Hepatocyte (in vitro differentiated cells): ENCODE data around the gene CTBP2. TPM values are rescaled to one million over a fixed set of nuclear protein-coding genes. Genes with fewer than 3 reads are reported as not detected.
A peak's percentile ranks its signal among the peaks of the same experiment; 100 is the strongest.

ENCODE experiments used
- DNase-seq: peaks from one replicate; pipeline ENCODE4 v3.0.0-alpha.2; 2016; ENCODE audit warnings: low spot score
- H2AFZ ChIP-seq: fragments of 200-600 bp; sonication (generic); 2 replicates; pipeline ENCODE4 v1.6.0; 2016; ENCODE audit warnings: antibody characterized with exemption, mild to moderate bottlenecking
- H3K27ac ChIP-seq: fragments of 200-600 bp; sonication (generic); 2 replicates; pipeline ENCODE4 v1.5.1; 2016; ENCODE audit warnings: mild to moderate bottlenecking
- H3K27me3 ChIP-seq: fragments of 200-600 bp; sonication (generic); 2 replicates; pipeline ENCODE4 v1.6.1; 2016
- H3K36me3 ChIP-seq: fragments of 200-600 bp; sonication (generic); replicated peaks from 2 replicates; pipeline ENCODE4 v1.5.1; 2016; ENCODE audit warnings: low read depth; ENCODE audit not compliant: insufficient read depth
- H3K4me1 ChIP-seq: fragments of 200-600 bp; sonication (generic); 2 replicates; pipeline ENCODE4 v1.5.1; 2016; ENCODE audit warnings: mild to moderate bottlenecking, moderate library complexity; ENCODE audit not compliant: insufficient read depth
- H3K4me2 ChIP-seq: fragments of 200-600 bp; sonication (generic); 2 replicates; pipeline ENCODE4 v1.6.0; 2016
- H3K4me3 ChIP-seq: fragments of 200-600 bp; sonication (generic); 2 replicates; pipeline ENCODE4 v1.5.1; 2016; ENCODE audit warnings: mild to moderate bottlenecking
- H3K79me2 ChIP-seq: fragments of 200-600 bp; sonication (generic); 2 replicates; pipeline ENCODE4 v1.6.0; 2017; ENCODE audit warnings: mild to moderate bottlenecking
- H3K9me2 ChIP-seq: fragments of 200-600 bp; sonication (generic); replicated peaks from 2 replicates; pipeline ENCODE4 v1.6.0; 2017; ENCODE audit warnings: mild to moderate bottlenecking; ENCODE audit not compliant: insufficient read depth
- H3K9me3 ChIP-seq: fragments of 200-600 bp; sonication (generic); 2 replicates; pipeline ENCODE4 v1.5.1; 2016; ENCODE audit warnings: low read depth, mild to moderate bottlenecking
- H4K20me1 ChIP-seq: fragments of 200-600 bp; sonication (generic); 2 replicates; pipeline ENCODE4 v1.6.0; 2016; ENCODE audit warnings: mild to moderate bottlenecking; ENCODE audit not compliant: insufficient read depth, poor library complexity, severe bottlenecking
- EZH2 ChIP-seq: fragments of 200-600 bp; sonication (generic); IDR thresholded peaks from 2 replicates; pipeline ENCODE4 v1.6.1; 2016; ENCODE audit warnings: antibody characterized with exemption, mild to moderate bottlenecking, borderline replicate concordance
- EZH2phosphoT487 ChIP-seq: fragments of 200-600 bp; sonication (generic); IDR thresholded peaks from one replicate; pipeline ENCODE4 v1.6.1; 2018; ENCODE audit warnings: antibody characterized with exemption, mild to moderate bottlenecking, low read depth, moderate library complexity; ENCODE audit not compliant: unreplicated experiment, severe bottlenecking
- WGBS: methylation state at CpG from one replicate; pipeline ENCODE4 v1.1.6; 2016; ENCODE audit warnings: low lambda C conversion rate; ENCODE audit errors: missing lambda C conversion rate; 5-methylcytosine and 5-hydroxymethylcytosine counted together
- polyA plus RNA-seq: library from polyadenylated mRNA; unstranded; fragments of >200 nt; fragmentation: Nextera tagmentation; extraction: Ambion mirVana; gene quantifications from 2 replicates; pipeline ENCODE4 v1.2.1, GENCODE V29; 2016
- total RNA-seq: library from RNA; depleted of rRNA; stranded (reverse); fragments of >200 nt; gene quantifications from 2 replicates; pipeline ENCODE4 v1.2.3, GENCODE V29; 2014
- TF ChIP-seq, protein P1 (sequence below): fragments of 200-600 bp; sonication (generic); IDR thresholded peaks from 2 replicates; pipeline ENCODE4 v1.5.1; 2016; ENCODE audit warnings: antibody characterized with exemption, mild to moderate bottlenecking; ENCODE audit not compliant: poor library complexity

CTBP2 gene
- 61.3 and 61.5 TPM in 2 replicates for total RNA-seq
- 81.0 and 85.3 TPM in 2 replicates for polyA plus RNA-seq

DNA sequence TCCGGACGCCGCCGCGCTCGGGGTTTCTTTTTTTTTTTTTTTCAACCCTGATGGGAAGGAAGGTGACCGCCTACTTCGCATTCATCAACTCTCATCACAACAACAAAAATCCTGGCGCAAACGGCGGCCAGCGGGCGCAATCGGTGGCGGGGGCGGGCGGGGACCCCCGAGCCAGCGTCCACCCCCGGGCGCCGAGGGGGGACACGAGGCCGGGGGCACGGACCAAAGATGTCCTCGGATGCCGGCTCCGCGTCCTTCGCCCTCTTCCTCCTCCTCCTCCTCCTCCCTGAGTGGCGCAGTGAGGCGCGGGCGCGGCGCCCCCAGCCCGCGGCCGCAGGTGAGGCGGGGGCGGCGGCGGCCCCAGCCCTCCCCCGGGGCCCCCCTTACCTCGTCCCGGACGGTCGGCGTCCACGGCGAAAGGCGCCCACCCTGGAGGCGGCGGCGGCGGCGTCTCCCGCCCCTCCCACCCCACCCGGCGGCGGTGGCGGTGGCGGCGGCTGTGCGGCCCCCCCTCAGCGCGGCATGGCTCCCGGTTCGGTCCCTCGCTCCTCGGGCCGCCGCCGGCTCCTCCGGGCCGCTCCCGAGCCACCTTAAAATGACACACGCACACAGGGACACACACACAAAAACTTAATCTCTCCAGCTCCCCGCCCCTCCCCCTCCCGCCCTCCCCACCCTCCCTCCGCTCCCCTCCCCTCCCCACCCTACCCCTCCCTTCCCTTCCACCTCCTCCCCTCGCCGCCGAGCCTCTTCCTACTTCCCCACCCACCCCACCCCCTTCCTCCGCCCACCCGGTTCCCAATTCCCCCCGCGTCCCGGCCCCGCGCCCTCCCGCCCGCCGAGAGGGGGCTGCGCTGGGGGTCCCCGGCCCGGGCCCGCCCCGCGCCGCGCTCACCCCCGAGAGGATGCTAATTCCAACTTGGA, at the start of gene CTBP2:
CTBP2 (minus strand) TSS at position 632 of the 924 bp plus-strand sequence.
- Histone ChIP-seq H2AFZ (peak within 1 kb of the TSS; percentile 45), H3K4me2 (peak within 1 kb of the TSS; percentile 96), H3K9me2 (no peaks in the 10 kb centered on the region), H3K79me2 (peaks cover 46% of the 10 kb centered on the region), H4K20me1 (peaks cover 32% of the 10 kb centered on the region), H3K27ac (peak within 1 kb of the TSS; percentile 99), H3K36me3 (no peaks in the 10 kb centered on the region), H3K4me3 (peak within 1 kb of the TSS; percentile 85), H3K27me3 (no peaks in the 10 kb centered on the region), H3K9me3 (no peaks in the 10 kb centered on the region), H3K4me1 (peaks cover 42% of the 10 kb centered on the region)
- DNase-seq: peak; percentile 84
- 3% methylated on average over 8 of the region's 103 CpGs for WGBS
- TF ChIP-seq EZH2phosphoT487: no peak
- TF ChIP-seq, protein P1, sequence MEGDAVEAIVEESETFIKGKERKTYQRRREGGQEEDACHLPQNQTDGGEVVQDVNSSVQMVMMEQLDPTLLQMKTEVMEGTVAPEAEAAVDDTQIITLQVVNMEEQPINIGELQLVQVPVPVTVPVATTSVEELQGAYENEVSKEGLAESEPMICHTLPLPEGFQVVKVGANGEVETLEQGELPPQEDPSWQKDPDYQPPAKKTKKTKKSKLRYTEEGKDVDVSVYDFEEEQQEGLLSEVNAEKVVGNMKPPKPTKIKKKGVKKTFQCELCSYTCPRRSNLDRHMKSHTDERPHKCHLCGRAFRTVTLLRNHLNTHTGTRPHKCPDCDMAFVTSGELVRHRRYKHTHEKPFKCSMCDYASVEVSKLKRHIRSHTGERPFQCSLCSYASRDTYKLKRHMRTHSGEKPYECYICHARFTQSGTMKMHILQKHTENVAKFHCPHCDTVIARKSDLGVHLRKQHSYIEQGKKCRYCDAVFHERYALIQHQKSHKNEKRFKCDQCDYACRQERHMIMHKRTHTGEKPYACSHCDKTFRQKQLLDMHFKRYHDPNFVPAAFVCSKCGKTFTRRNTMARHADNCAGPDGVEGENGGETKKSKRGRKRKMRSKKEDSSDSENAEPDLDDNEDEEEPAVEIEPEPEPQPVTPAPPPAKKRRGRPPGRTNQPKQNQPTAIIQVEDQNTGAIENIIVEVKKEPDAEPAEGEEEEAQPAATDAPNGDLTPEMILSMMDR: no peak
- no peak for TF ChIP-seq EZH2

DNA sequence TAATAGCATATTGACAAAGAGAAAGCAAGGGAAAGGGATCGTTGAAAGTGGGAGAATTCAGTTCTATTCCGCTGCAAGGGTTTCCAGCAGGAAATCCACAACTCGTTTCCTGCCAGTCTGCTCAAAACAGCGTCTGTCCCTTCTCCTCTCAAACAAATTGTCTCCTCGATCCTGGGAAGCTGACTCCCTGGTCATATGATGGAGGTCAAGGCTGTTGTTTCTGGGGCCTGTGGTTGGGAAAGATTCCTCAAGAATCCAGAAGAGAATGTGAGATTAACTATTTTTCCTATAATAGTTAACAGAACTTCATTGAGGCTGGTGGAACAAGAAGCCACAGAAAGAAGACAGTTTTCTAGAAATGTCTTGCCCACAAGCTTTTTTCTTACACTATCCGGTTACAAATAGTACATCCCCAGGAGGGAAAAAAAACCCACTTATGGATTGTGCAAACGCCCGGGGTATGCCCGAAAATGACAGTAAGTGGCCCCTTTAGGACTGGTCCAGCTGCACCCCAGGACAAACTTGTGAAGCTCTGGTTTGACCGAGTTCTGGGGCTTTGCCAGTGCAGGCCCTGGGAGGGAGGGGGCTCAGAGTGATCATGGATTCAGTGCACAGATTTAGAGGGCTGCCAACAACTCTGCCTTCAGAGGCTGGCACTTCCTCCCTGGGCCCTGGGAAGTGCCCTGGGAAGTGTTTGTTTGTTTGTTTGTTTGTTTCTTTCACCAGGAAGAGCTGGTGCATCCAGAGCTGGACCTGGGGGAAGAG, 49.4 kb upstream of the CTBP2 start:
- Histone ChIP-seq H3K9me3 (no peaks in the 10 kb centered on the region), H3K36me3 (no peaks in the 10 kb centered on the region), H3K27me3 (no peaks in the 10 kb centered on the region), H3K27ac (no peak overlapping the region), H3K4me1 (peaks cover 3% of the 10 kb centered on the region), H3K9me2 (no peaks in the 10 kb centered on the region), H4K20me1 (no peaks in the 10 kb centered on the region), H2AFZ (no peak overlapping the region), H3K4me2 (no peak overlapping the region), H3K4me3 (no peak overlapping the region), H3K79me2 (no peaks in the 10 kb centered on the region)
- WGBS: 77% methylated on average over 10 of the region's 10 CpGs
- TF ChIP-seq EZH2phosphoT487 (no peak), EZH2 (no peak)
- TF ChIP-seq, protein P1: no peak
- no peak for DNase-seq

DNA sequence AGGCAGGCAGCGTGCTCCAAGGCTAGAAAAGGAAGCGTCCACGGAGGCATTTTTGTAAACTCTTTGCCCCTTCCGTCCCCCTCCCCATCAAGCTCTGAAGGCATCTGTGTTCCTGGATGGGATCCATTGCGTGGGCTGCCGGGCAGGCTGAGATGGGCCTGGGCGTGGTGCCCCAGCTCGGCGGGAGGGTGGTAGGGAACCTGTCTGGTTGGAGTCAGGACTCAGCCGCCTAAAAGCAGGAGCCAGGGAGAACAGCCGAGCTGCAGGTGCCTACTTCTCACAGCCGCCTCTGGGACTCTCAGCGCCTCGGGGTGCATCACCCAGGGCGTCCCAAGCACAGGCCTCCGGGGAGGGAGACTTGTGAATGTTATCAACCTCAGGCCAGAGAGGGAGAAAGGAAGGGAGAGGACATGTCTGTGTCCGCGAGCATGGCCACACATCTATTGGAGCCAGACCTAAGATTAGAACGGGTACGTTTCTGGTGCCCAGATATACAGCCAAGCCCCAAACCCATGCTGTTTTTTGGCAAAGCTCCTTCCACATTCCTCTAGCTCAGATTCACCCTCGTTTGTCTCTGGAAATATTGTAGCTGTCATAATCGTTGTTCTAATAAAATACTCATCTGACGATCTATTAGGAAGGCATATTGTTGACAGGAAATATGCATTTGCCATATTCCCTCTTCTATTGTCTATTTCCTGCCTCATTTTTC, 48.6 kb upstream of the CTBP2 start:
- 91% methylated on average over 23 of the region's 23 CpGs for WGBS
- Histone ChIP-seq H3K79me2 (no peaks in the 10 kb centered on the region), H4K20me1 (no peaks in the 10 kb centered on the region), H3K36me3 (no peaks in the 10 kb centered on the region), H3K9me3 (no peaks in the 10 kb centered on the region), H3K4me3 (no peak overlapping the region), H2AFZ (no peak overlapping the region), H3K4me2 (no peak overlapping the region), H3K4me1 (peaks cover 3% of the 10 kb centered on the region), H3K27ac (no peak overlapping the region), H3K9me2 (no peaks in the 10 kb centered on the region), H3K27me3 (no peaks in the 10 kb centered on the region)
- no peak for DNase-seq
- TF ChIP-seq, protein P1: no peak
- TF ChIP-seq EZH2 (no peak), EZH2phosphoT487 (no peak)
